ENCODE results near the gene ACSF3. TPM values are rescaled to one million over a fixed set of nuclear protein-coding genes. Genes with fewer than 3 reads are reported as not detected.
A peak's percentile ranks its signal among the peaks of the same experiment; 100 is the strongest.
"Not testable (repeated sequence)": the region's sequence is repeated elsewhere in the genome, so short reads cannot be mapped to it uniquely, and the experiment has no call there.

The ACSF3 gene
- polyA plus RNA-seq, 3 donors: 29.7 to 38.0 (median 30.8) TPM

DNA sequence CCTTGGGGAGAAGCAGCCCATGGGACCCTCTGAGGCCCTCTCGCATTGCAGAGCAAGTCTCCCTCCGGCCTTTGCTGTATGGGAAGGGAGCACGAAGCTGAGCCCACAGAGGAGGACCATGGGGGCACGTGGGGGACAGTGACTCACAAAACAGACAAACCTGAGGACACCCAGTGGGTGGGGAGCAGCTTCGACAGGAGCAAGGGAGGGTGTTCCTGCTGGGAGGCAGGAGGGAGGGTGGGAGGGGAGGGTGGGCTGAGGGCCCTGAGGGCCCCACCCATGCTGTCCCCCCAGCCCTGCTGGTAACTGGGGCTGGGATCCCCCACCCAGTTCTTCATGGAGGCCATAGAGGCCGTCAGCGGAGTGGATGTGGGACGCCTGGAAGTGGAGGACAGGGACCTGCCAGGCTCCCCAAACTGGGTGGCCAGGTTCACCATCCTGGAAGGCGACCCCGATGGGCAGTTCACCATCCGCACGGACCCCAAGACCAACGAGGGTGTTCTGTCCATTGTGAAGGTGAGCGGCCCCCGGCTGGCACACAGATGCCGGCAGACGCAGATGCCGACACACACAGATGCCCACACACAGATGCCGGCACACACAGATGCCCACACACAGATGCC is 94.2 kb downstream of the ACSF3 start:
- no peak for DNase-seq (ENCODE audit: extremely low read depth in 1 of 11, low read depth in 9 of 11, low spot score in 4 of 11)

DNA sequence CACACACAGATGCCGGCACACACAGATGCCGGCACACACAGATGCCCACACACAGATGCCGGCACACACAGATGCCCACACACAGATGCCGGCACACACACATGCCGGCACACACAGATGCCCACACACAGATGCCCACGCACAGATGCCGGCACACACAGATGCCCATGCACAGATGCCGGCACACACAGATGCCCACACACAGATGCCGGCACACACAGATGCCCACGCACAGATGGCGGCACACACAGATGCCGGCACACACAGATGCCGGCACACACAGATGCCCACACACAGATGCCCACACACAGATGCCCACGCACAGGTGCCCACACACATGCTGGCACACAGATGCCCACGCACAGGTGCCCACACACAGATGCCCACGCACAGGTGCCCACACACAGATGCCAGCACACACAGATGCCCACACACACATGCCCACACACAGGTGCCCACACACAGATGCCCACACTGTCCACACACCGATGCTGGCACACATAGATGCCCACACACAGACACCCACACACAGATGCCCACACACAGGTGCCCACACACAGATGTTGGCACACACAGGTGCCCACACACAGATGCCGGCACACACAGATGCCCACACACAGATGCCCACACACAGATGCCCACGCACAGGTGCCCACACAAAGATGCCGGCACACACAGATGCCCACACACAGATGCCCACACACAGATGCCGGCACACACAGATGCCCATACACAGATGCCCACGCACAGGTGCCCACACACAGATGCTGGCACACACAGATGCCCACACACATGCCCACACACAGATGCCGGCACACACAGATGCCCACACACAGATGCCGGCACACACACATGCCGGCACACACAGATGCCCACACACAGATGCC is 95.1 kb downstream of the ACSF3 start:
- DNase-seq (ENCODE audit: extremely low read depth in 1 of 11, low read depth in 9 of 11, low spot score in 4 of 11): not testable (repeated sequence)

GRCh38 chr16:89189358-89190025 is 95.8 kb downstream of the ACSF3 start:
- DNase-seq (ENCODE audit: extremely low read depth in 1 of 11, low read depth in 9 of 11, low spot score in 4 of 11): no peak

- DNase-seq (ENCODE audit: extremely low read depth in 1 of 11, low read depth in 9 of 11, low spot score in 4 of 11): no peak
Measured at GRCh38 chr16:89190150-89190958, 96.7 kb downstream of the ACSF3 start.

DNA sequence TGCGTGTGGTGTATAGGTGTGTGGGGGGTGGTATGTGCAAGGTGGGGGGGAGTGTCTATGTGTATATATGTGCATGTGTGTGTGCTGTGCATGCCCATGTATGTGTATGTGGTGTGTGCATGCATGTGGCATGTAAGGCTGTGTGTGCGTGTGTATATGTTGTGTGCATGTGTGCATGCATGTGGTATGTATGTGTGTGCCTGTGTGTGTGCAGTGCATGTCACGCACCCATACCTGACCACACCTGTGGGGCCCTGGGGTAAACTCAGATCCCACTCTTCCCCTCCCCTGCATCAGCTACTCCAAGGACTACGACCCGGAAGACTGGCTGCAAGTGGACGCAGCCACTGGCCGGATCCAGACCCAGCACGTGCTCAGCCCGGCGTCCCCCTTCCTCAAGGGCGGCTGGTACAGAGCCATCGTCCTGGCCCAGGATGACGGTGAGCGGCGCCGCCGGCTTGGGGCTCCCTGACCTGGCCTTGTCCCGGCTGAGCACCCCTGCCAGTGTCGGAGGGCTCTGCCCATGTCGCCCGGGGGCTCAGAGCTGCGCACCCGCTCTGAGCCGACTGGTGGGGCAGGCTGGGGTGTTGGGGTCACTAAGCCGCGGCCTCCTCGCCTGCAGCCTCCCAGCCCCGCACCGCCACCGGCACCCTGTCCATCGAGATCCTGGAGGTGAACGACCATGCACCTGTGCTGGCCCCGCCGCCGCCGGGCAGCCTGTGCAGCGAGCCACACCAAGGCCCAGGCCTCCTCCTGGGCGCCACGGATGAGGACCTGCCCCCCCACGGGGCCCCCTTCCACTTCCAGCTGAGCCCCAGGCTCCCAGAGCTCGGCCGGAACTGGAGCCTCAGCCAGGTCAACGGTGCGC is 97.6 kb downstream of the ACSF3 start:
- no peak for DNase-seq (ENCODE audit: extremely low read depth in 1 of 11, low read depth in 9 of 11, low spot score in 4 of 11)

- no peak for DNase-seq (ENCODE audit: extremely low read depth in 1 of 11, low read depth in 9 of 11, low spot score in 4 of 11)
Measured at GRCh38 chr16:89191901-89192185, 98.2 kb downstream of the ACSF3 start.

GRCh38 chr16:89192186-89192955 is 98.7 kb downstream of the ACSF3 start:
- peak in 1 of 11 donors; percentile 41 for DNase-seq (ENCODE audit: extremely low read depth in 1 of 11, low read depth in 9 of 11, low spot score in 4 of 11)

- no peak for DNase-seq (ENCODE audit: extremely low read depth in 1 of 11, low read depth in 9 of 11, low spot score in 4 of 11)
Measured at GRCh38 chr16:89192956-89193575, 99.4 kb downstream of the ACSF3 start.

- DNase-seq (ENCODE audit: extremely low read depth in 1 of 11, low read depth in 9 of 11, low spot score in 4 of 11): no peak
Measured at GRCh38 chr16:89193576-89194293, 100.1 kb downstream of the ACSF3 start.

- no peak for DNase-seq (ENCODE audit: extremely low read depth in 1 of 11, low read depth in 9 of 11, low spot score in 4 of 11)
Measured at GRCh38 chr16:89194340-89195311, 101.0 kb downstream of the ACSF3 start.

- DNase-seq (ENCODE audit: extremely low read depth in 1 of 11, low read depth in 9 of 11, low spot score in 4 of 11): no peak
Measured at GRCh38 chr16:89195521-89196171, 102.0 kb downstream of the ACSF3 start.

GRCh38 chr16:89197033-89197632 is 103.5 kb downstream of the ACSF3 start:
- DNase-seq (ENCODE audit: extremely low read depth in 1 of 11, low read depth in 9 of 11, low spot score in 4 of 11): no peak

DNA sequence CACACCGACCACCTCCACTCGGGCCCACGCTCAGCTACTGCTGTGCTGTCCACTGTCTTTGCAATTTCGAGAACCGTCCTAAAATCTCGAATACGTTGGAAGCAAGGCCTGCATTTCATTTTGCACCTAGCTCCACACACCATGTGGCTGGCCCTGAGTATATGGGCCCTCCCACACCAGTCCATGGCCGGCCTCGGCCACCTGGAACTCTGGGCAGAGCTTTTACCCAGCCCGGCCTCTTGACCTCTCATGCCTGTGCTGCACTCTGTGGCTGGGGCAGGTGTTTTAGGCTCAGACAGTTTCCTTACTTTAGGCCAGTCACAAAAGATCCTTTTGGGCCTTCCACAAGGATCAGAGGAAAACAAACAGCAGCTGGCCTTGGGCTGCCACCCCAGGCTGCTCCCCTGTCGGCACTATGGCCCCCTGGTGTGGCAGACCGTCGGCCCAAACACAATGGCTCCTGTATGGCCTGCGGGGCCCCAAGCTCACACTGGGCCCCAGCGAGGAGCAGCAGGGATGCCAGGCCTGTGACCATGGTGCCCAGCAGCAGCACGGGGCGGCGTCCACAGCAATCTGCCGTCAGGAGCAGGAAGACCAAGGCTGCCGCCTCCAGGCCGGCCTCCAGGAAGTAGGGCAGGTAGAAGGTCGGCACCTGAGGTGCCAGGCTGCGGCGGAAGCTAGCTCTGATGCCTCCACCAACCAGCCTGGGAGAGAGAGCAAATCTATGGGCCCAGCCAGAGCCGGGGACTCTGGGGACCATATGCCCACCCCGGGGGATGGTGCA is 104.2 kb downstream of the ACSF3 start:
- DNase-seq (ENCODE audit: extremely low read depth in 1 of 11, low read depth in 9 of 11, low spot score in 4 of 11): no peak

Measured in renal cortex interstitium (tissue), 11 donors.